Measurements from ENCODE around the gene TECPR2.

GRCh38 chr14:102440392-102440791, 77.7 kb downstream of the TECPR2 start:
- TF ChIP-seq RXRA (CRISPR knock-in tag; IDR thresholded peaks at IDR 0.05) (no peak), TAF1 (CRISPR knock-in tag; IDR thresholded peaks at IDR 0.05) (no peak), ZNF788 (CRISPR knock-in tag; IDR thresholded peaks at IDR 0.05; ENCODE audit: borderline replicate concordance) (no peak), USF2 (IDR thresholded peaks at IDR 0.05; ENCODE audit: low read depth, low read length) (no peak), USF2 (CRISPR knock-in tag; IDR thresholded peaks at IDR 0.05; ENCODE audit: borderline replicate concordance) (no peak), ZC3H4 (CRISPR knock-in tag; IDR thresholded peaks at IDR 0.05; ENCODE audit: borderline replicate concordance) (no peak)
